Stimulated activated CD8-positive, alpha-beta memory T cell treated with anti-CD3 and anti-CD28 coated beads, Interleukin-4, amount 100 ng/mL, for 4 hours (primary cell): ENCODE measurements around the gene KCNIP3.

Source experiments
- DNase-seq, 2 donors: peaks; one replicate each; pipeline ENCODE4 v3.0.0-alpha.2; 2020; ENCODE audit warnings: low read depth in 2 of 2, low spot score in 1 of 2

KCNIP3 gene

GRCh38 chr2:95312543-95313201 lies 15.5 kb downstream of the KCNIP3 start:
- DNase-seq, result no peak

- no peak for DNase-seq
Observed at GRCh38 chr2:95313296-95314131, 16.4 kb downstream of the KCNIP3 start.

- DNase-seq, result no peak
Observed at GRCh38 chr2:95314598-95314963, 17.4 kb downstream of the KCNIP3 start.

- DNase-seq, result no peak
Observed at GRCh38 chr2:95314964-95315611, 17.9 kb downstream of the KCNIP3 start.

GRCh38 chr2:95315801-95316411 lies 18.8 kb downstream of the KCNIP3 start:
- DNase-seq, result no peak

GRCh38 chr2:95316466-95317122 lies 19.4 kb downstream of the KCNIP3 start:
- no peak for DNase-seq

- no peak for DNase-seq
Observed at GRCh38 chr2:95317123-95317500, 20.0 kb downstream of the KCNIP3 start.

GRCh38 chr2:95317665-95318425 lies 20.7 kb downstream of the KCNIP3 start:
- DNase-seq, result no peak

- DNase-seq, result no peak
Observed at GRCh38 chr2:95318431-95319220, 21.5 kb downstream of the KCNIP3 start.

- DNase-seq, result no peak
Observed at GRCh38 chr2:95319481-95320343, 22.6 kb downstream of the KCNIP3 start.

- no peak for DNase-seq
Observed at GRCh38 chr2:95320344-95320712, 23.2 kb downstream of the KCNIP3 start.

GRCh38 chr2:95320986-95321767 lies 24.0 kb downstream of the KCNIP3 start:
- no peak for DNase-seq

- DNase-seq, result no peak
Observed at GRCh38 chr2:95323347-95324155, 26.4 kb downstream of the KCNIP3 start.

- no peak for DNase-seq
Observed at GRCh38 chr2:95325026-95325425, 27.9 kb downstream of the KCNIP3 start.

GRCh38 chr2:95325590-95326432 lies 28.7 kb downstream of the KCNIP3 start:
- DNase-seq, result no peak

- DNase-seq, result no peak
Observed at GRCh38 chr2:95326433-95327140, 29.4 kb downstream of the KCNIP3 start.
